Esophagus muscularis mucosa (tissue), 4 donors: ENCODE data around the gene BCL11A. TPM values are rescaled to one million over a fixed set of nuclear protein-coding genes. Genes with fewer than 3 reads are reported as not detected.

Source experiments
- DNase-seq: peaks from one replicate; pipeline ENCODE4 v3.0.0-alpha.2; 2017; ENCODE audit errors: extremely low spot score
- H3K27ac ChIP-seq, 4 donors: fragments of 200-600 bp; sonication (generic); replicated peaks in 1 of 4; 1 replicate in 3 of 4; 2 replicates in 1 of 4; pipeline ENCODE4 v1.5.1; 2016 to 2019; ENCODE audit warnings: mild to moderate bottlenecking in 1 of 4
- H3K27me3 ChIP-seq, 4 donors: fragments of 200-600 bp; sonication (generic); one replicate each; pipeline versions ENCODE4 v1.5.1 to v1.6.0; 2016 to 2019
- H3K36me3 ChIP-seq, 4 donors: fragments of 200-600 bp; sonication (generic); one replicate each; pipeline ENCODE4 v1.5.1; 2016 to 2019
- H3K4me1 ChIP-seq, 4 donors: fragments of 200-600 bp; sonication (generic); one replicate each; pipeline ENCODE4 v1.5.1; 2016 to 2019
- H3K4me3 ChIP-seq, 4 donors: fragments of 200-600 bp; sonication (generic); 1 replicate in 2 of 4; 2 replicates in 2 of 4; pipeline ENCODE4 v1.5.1; 2016 to 2019; ENCODE audit warnings: mild to moderate bottlenecking in 4 of 4, moderate library complexity in 1 of 4
- H3K9me3 ChIP-seq, 4 donors: fragments of 200-600 bp; sonication (generic); 1 replicate in 3 of 4; 2 replicates in 1 of 4; pipeline ENCODE4 v1.5.1; 2016 to 2019
- EP300 ChIP-seq: sonication (generic); formaldehyde crosslinking; IDR thresholded peaks from one replicate; pipeline ENCODE4 v1.6.1; 2017; ENCODE audit warnings: antibody characterized with exemption
- POLR2A ChIP-seq: fragments of 450-650 bp; IDR thresholded peaks from one replicate; pipeline ENCODE4 v1.6.1; 2017; ENCODE audit warnings: antibody characterized with exemption, moderate library complexity, mild to moderate bottlenecking, low read depth
- POLR2AphosphoS5 ChIP-seq, 2 donors: sonication (generic); formaldehyde crosslinking; IDR thresholded peaks; one replicate each; pipeline ENCODE4 v1.6.1; 2017; ENCODE audit warnings: antibody characterized with exemption in 2 of 2
- WGBS: methylation state at CpG from one replicate; pipeline ENCODE4 v1.1.5; 2018; 5-methylcytosine and 5-hydroxymethylcytosine counted together
- intact Hi-C: fragments of 100-400 bp; cut with DNase I; formaldehyde crosslinking; loops from one replicate; pipeline ENCODE4 v1.15.1; 2023
- total RNA-seq, 4 donors: library from RNA; depleted of rRNA; stranded (reverse); fragments of >200 nt; gene quantifications; one replicate each; pipeline versions ENCODE4 v1.1.0 to v1.2.1, GENCODE V29; 2016
- TF ChIP-seq, protein P1 (sequence below), 3 experiments: fragments of 200-600 bp in 2 of 3; fragments of 450-650 bp in 1 of 3; sonication (generic) in 2 of 3; IDR thresholded peaks; one replicate each; pipeline ENCODE4 v1.5.1; 2017 to 2019; ENCODE audit warnings: antibody characterized with exemption in 3 of 3, mild to moderate bottlenecking in 2 of 3, moderate library complexity in 1 of 3

Gene BCL11A
- total RNA-seq, 4 donors from 2014 or later, result 3.5 to 11.3 (median 4.7) TPM

DNA sequence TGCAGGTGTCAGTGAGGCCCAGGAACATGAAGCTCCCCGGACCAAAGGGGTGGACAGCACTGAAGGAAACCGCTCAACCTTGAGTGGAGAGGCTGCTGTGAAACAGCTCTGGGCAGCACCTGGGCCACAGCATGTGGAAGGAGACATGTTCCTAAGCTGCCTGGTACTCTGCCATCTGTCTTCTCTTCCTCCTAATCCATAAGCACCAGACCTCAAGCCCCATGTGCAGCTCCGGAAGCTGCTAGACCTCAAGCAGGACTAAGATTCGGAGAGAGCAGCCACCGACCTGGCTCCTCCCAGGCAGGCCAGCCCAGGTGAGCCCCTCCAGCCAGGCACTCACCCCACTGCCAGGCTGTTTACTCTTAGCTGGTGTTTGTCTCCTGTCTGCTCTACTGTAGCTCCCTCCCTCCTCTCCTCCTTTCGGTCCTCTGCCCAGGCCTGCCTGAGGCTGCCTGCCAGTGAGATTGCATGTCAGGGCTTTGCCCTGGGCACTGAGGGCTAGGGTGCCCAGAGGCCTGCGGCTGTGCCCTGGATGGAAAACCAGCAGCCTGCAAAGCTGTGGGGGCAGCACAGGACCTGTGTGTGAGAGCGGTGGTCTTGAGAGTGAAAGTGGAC is 53.7 kb downstream of the BCL11A start:
- no peak for TF ChIP-seq POLR2AphosphoS5 (IDR thresholded peaks at IDR 0.05)
- TF ChIP-seq POLR2A, result no peak
- TF ChIP-seq EP300, result no peak
- TF ChIP-seq, protein P1, sequence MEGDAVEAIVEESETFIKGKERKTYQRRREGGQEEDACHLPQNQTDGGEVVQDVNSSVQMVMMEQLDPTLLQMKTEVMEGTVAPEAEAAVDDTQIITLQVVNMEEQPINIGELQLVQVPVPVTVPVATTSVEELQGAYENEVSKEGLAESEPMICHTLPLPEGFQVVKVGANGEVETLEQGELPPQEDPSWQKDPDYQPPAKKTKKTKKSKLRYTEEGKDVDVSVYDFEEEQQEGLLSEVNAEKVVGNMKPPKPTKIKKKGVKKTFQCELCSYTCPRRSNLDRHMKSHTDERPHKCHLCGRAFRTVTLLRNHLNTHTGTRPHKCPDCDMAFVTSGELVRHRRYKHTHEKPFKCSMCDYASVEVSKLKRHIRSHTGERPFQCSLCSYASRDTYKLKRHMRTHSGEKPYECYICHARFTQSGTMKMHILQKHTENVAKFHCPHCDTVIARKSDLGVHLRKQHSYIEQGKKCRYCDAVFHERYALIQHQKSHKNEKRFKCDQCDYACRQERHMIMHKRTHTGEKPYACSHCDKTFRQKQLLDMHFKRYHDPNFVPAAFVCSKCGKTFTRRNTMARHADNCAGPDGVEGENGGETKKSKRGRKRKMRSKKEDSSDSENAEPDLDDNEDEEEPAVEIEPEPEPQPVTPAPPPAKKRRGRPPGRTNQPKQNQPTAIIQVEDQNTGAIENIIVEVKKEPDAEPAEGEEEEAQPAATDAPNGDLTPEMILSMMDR (IDR thresholded peaks at IDR 0.05), result no peak
- no peak overlapping the region for H3K4me3 ChIP-seq
- 94% methylated on average over 8 of the region's 8 CpGs for WGBS
- H3K36me3 ChIP-seq, result no peaks in the 10 kb centered on the region
- DNase-seq, result no peak
- no peaks in the 10 kb centered on the region for H3K9me3 ChIP-seq
- intact Hi-C loops, result no loop called here
- H3K4me1 ChIP-seq, result peaks cover 0 to 16% (median 2%) of the 10 kb centered on the region in 4 donors
- H3K27ac ChIP-seq, result no peak overlapping the region
- H3K27me3 ChIP-seq, result no peaks in the 10 kb centered on the region

DNA sequence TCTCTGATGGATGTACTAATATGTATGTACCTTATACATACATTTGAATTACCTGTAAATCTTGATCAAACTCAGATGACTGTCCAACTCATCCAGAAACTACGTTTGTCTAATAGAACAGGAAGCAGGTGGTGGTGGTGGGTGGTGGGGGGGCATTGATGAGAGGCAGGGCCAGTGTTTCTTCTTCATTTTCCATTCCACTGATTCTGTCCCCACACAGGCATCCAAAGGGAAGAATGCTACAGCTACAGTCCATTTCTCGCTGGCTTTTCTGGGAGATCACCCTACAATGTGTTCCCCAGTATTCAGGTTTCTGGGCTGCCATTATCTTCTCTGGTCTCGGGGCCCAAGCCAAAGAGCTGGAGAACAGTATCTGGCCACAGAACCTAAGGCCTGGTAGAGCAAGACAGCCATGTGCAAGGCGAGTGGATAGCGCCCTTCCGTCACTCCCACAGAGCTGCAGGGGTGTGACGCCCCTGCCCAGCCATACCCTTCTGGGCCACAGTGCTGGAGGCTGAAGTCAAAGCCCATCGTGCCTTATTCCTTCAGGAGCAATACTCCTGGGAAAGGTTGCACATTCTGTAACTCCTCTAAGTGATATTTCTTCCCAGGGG is 54.5 kb downstream of the BCL11A start:
- 93% methylated on average over 8 of the region's 8 CpGs for WGBS
- Histone ChIP-seq H3K27me3 (no peaks in the 10 kb centered on the region), H3K4me3 (no peak overlapping the region), H3K27ac (no peak overlapping the region), H3K9me3 (no peaks in the 10 kb centered on the region), H3K4me1 (peaks cover 0 to 16% (median 0%) of the 10 kb centered on the region in 4 donors), H3K36me3 (no peaks in the 10 kb centered on the region)
- TF ChIP-seq EP300 (no peak), POLR2A (no peak), POLR2AphosphoS5 (IDR thresholded peaks at IDR 0.05) (no peak)
- TF ChIP-seq, protein P1 (IDR thresholded peaks at IDR 0.05), result no peak
- intact Hi-C loops, result no loop called here
- no peak for DNase-seq

DNA sequence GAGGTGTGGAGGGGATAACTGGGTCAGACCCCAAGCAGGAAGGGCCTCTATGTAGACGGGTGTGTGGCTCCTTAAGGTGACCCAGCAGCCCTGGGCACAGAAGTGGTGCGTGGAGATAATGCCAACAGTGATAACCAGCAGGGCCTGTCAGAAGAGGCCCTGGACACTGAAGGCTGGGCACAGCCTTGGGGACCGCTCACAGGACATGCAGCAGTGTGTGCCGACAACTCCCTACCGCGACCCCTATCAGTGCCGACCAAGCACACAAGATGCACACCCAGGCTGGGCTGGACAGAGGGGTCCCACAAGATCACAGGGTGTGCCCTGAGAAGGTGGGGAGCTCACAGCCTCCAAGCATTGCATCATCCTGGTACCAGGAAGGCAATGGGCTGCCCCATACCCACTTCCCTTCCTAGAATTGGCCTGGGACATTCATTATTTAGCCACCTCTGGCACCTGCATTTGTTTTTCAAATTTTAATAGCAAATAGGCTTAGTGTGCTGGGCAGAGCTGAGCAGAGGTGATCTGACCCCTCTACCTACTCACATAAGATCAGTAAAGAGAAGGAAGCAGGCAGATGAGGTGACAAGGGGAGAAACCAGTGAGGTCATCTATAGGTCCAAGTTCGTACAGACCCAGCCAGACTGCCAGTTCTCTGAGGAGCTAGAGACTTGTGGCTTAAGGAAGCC is 55.2 kb downstream of the BCL11A start:
- 91% methylated on average over 4 of the region's 8 CpGs for WGBS
- DNase-seq, result no peak
- H3K9me3 ChIP-seq, result no peaks in the 10 kb centered on the region
- intact Hi-C loops, result no loop called here
- H3K27me3 ChIP-seq, result no peaks in the 10 kb centered on the region
- H3K36me3 ChIP-seq, result no peaks in the 10 kb centered on the region
- no peak overlapping the region for H3K27ac ChIP-seq
- no peak overlapping the region for H3K4me3 ChIP-seq
- TF ChIP-seq POLR2A (no peak), EP300 (no peak), POLR2AphosphoS5 (IDR thresholded peaks at IDR 0.05) (no peak)
- TF ChIP-seq, protein P1 (IDR thresholded peaks at IDR 0.05), result no peak
- H3K4me1 ChIP-seq, result peaks cover 0 to 16% (median 0%) of the 10 kb centered on the region in 4 donors

DNA sequence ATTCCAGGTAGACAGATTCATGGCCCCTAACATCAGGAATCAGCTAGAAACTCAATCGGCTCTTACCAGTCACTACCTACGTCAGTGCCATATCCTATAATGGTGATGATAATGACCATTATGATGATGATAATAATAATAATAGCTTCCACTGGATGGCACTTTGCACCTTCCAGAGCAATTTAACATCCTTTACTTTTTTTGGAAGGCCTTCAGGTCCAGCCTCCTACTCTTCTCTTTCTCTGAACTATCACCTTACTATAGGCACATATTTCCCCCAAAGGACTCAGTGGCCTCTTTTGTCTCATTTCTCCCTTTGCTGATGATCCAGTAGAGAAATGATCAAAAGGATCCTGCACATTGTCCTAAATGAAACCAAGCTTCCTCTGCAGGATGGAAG is 56.0 kb downstream of the BCL11A start:
- Histone ChIP-seq H3K27ac (no peak overlapping the region), H3K36me3 (no peaks in the 10 kb centered on the region), H3K9me3 (no peaks in the 10 kb centered on the region), H3K27me3 (no peaks in the 10 kb centered on the region), H3K4me3 (no peak overlapping the region), H3K4me1 (peaks cover 0 to 10% (median 0%) of the 10 kb centered on the region in 4 donors)
- intact Hi-C loops, result no loop called here
- TF ChIP-seq POLR2AphosphoS5 (IDR thresholded peaks at IDR 0.05) (no peak), POLR2A (no peak), EP300 (no peak)
- TF ChIP-seq, protein P1 (IDR thresholded peaks at IDR 0.05), result no peak
- DNase-seq, result no peak
- 54% methylated on average over 2 of the region's 2 CpGs for WGBS
